ENCODE data around the gene KCNMA1. TPM values are rescaled to one million over a fixed set of nuclear protein-coding genes. Genes with fewer than 3 reads are reported as not detected.
"Not testable (repeated sequence)": the region's sequence is repeated elsewhere in the genome, so short reads cannot be mapped to it uniquely, and the experiment has no call there.

The KCNMA1 gene
- total RNA-seq, 1 donor from 2014 or later: not detected

DNA sequence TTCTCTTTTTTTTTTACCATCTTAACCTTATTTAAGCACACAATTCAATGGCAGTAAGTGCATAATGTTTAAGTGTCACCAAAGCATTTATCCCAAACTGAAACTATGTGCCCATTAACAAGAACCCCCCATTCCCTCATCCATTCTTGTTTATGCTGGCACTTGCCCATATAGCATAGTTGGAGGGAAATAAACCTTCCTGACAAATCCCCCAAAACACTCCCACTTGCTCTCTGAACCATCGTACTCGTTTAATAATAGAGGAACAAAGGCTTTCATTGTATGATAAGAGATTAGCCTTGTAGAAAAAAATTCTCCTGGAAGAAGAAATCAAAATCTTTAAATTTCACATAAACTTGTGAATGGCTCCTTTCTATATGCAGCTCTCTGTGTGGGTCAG is 26.4 kb upstream of the KCNMA1 start:
- no peak for DNase-seq (ENCODE audit: low read depth in 2 of 2)

DNA sequence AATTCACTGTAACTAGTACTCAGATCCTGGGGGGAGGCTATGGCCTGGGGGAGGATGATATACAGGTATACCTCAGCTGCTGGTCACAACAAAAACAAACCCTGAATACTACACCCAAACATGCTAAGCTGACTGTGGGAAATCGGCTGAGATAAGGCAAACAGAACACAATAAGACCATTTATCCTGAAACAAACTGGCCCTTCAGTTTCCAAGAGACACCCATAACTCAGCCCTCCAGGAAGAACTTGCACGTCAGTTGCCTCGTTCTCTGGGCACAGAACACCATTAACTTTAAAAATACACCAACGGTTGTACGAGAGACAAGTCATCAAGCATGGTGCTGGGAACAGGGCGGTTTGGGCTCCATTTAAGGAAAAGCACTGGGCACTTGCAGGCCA is 24.1 kb upstream of the KCNMA1 start:
- no peak for DNase-seq (ENCODE audit: low read depth in 2 of 2)

DNA sequence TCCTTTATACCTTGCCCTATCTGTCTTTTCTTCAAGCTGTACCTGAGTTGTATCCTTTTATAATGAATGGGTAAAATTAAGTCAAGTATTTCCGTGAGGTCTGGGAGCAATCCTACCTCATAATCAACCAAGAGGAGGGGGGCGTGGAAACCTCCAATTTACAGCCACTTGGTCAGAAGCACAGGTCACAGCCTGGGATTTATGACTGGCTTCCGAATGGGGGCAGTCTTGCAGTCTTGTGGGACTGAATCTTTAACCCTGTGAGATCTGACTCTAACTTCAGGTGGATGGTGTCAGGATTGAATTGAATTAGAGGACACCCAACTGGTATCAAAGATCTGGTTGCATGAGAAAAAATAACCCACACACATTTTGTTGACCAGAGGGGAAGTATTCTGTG is 23.5 kb upstream of the KCNMA1 start:
- DNase-seq (ENCODE audit: low read depth in 2 of 2): no peak

DNA sequence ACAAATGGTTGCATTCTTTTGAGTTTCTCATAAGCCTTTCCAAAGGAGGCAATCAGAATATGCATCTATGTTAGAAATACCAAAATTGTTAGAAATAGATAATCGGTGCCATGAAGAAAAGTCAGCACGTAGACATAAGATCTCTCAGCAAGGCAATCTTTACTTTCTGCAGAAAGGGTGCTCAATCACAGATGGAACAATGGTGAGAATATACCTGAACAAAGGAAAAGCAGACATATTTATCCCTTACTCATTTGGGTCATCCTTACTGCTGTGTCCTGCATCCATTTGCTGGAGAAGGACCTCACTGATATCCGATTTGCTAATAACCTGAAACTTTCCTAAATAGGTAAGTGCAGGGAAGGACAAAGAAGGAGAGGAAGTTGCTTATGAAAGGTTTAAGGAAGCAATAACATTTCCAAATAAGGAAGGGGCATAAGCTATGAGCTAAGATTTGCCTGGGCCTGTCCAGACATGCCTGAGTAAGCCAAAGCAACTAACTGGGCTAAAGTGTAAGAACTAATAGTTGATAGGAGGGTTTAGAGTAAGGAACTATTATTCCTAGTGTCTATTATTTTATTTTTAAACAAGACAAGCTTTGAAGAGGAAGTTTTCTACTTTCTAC is 21.6 kb upstream of the KCNMA1 start:
- not testable (repeated sequence) for DNase-seq (ENCODE audit: low read depth in 2 of 2)

DNA sequence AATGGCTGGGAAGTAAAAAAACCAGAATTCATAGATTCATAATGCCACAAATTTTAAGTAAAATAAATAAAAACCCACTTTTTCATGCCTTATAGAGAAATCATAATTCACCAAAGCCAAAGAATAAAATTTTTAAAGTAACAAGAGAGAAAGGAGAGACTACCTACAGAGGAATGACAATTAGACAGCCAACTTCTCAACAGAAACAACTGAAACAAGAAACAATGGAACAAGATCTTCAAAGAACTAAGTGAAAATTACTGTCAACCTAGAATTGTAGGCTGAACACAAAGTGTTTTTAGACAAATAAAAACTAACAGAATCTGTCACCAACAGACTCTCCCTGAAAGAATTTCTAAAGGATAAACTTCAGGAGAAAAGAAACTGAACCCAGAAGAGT is 15.6 kb upstream of the KCNMA1 start:
- DNase-seq (ENCODE audit: low read depth in 2 of 2): no peak

DNA sequence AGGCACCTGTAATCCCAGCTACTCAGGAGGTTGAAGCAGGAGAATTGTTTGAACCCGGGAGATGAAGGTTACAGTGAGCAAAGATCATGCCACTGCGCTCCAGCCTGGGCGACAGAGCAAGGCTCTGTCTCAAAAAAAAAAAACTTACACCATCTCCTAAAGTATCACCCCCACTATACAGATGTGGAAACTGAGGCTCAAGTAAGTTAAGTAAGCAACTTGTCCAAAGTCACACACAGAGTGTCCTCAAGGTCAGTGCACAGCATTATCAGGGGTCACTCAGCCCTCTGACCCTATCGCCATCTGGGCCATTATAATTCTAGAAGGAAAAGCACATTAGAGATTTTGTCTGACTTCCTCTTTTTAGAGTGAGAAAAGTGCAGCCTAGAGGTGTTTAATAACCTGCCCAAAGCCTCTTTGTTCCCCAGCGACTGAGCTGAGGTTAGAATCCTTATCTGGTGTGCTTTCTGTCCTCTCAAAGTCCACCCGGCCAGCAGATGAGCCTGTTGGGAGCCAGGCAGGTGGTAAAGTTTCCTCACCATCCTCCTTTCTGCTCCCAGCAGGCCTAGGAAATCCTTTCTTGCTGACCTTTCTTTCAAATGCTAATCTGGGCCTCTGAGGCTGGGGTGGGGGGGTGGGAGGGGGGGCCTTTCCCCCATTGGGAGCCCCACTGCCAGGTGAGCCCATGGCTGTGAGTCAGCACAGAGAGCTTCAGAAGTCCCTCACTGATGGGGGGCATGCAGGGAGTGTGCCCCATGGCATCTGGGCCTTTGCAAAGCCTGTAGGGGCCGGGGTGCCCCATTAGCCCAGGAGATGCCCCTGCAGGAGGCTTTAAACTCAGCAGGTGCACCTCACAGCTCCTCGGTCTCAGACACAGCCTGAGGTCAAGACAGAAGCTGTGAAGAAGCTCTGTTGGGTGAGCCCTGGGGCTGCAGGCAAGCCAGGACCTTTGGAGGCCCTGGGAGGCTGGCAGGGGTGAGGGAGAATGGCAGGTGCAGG is 12.0 kb upstream of the KCNMA1 start:
- DNase-seq (ENCODE audit: low read depth in 2 of 2): no peak

DNA sequence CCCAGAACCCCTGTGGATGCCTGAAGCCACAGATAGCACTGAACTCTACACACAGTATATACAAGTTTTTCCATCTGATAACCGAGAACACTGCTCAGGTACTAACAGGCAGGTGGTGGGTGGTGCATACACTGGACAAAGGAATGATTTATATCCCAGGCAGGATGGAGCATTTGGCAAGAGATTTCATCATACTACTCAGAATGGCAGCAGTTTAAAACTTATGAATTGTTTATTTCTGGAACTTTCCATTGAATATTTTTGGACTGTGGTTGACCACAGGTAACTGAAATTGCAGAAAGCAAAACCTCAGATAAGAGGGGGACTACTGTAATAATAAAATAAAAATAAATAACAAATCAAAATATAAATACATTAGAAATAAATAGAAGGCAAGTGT is 10.9 kb upstream of the KCNMA1 start:
- DNase-seq (ENCODE audit: low read depth in 2 of 2): no peak

DNA sequence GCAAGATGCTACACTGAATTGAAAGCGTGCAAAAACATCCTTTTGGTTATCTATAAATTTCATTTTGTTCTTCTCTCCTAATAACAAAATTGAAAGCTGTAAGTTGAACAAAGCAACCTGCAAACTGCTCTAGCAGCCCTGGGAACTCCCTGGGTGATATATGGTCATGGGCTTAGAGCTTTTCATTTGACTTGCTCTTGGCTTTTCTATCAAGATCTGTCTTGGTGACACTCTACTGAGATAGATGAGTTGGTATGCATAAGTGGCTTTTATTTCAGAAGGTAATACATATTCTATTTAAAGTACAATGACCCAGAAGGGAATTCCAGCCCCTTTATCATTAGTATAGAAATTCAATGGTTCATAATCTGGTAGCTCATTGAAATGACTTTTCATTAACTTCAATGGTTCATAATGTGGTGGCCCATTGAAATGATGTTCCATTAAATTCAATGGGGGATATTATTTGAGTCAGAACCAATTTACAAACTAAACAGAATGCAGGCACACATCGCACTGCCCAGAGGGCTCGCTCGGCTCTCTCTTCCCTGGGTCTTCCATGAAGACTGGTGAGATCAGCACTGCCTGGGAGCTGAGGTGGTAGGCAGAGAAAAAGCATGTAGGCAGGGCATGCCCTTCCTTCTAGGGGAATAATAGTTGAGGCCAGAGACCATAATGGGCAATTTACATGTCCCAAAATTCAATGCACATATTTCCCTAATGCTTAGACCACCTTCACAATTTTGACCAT is 10.1 kb upstream of the KCNMA1 start:
- DNase-seq (ENCODE audit: low read depth in 2 of 2): no peak

DNA sequence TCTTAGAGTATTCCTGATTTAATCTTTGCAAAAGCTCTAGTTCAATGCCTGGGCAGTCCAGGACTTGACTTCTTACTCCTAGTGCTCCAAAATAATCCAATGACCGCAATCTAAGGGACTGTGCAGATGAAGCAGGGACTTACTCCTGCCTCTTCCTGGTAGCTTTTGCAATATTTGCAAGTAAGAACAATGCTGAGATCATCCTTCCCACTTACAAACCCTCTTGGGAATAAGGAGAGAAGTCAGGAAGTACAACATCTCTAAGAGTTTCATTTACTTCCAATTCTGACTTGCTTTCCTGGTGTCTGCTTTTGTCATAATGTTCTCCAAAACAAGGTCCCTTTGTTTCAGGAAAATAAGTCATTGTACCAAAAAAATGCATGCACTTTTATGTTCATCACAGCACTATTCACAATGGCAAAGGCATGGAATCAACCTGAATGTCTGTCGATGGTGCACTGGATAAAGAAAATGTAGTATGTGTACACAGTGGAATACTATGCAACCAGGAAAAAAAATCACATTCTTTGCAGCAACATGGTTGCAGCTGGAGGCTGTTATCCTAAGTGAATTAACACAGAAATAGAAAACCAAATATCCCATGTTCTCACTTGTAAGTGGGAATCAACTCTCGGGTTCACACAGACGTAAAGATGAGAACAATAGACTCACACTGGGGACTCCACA is 7.1 kb upstream of the KCNMA1 start:
- no peak for DNase-seq (ENCODE audit: low read depth in 2 of 2)

DNA sequence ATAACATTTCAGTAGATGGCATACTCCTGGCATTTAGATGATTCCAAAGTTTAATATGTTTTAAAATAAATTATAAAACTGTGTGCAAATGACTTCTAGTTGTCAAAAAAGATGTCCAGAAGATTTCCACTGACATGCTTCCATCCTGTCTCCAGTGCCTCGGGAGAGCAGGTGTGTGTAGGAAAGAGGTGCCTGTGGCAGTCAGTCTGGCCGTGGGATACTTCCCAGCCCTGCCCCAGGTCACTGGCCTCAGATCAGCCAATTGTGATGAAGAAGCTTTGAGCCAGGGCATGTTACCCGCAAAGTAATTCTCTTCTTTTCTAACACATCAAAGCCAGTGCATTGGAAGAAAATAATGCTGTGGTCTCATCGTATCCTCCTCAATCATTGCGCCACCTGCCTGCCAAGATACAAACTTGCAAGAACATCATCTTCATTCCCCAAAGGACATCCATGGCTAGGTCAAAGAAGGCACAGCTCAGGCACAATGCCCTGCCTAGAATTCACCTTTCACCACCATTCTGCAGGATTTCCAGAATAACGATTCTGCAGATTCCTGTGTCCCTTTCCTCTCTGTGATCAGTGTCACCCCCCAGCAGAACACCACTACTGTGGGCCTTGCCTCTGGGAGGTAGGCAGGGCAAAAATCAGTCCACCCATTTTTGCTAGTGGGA is 6.3 kb upstream of the KCNMA1 start:
- peak; percentile 75 to 82 for DNase-seq (ENCODE audit: low read depth in 2 of 2)

DNA sequence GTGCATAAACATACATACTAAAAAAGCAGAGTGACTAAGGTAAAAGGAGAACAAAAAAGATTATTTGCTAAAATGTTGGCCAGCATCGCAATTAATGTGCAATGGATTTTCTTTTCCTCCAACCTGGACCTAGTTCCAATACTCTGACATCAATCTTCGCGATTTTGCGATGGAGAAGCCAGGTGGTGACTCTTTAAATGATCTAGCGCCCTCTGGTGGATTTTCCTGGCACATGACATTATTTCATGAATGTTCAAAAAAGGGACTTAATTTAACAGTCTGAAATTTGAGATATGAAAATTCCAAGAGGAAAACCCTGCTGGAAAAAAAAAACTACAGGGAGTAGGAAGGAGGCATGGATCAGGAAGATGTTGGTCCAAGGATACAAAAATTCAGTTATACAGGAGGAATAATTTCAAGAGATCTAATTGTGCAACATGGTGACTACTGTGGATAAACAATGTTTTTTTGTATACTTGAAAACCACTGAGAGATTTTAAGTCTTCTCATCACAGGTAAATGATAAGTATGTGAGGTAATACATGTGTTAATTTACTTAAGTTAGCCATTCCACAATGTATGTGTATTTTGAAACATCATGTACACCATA is 4.3 kb upstream of the KCNMA1 start:
- peak; percentile 79 to 81 for DNase-seq (ENCODE audit: low read depth in 2 of 2)

DNA sequence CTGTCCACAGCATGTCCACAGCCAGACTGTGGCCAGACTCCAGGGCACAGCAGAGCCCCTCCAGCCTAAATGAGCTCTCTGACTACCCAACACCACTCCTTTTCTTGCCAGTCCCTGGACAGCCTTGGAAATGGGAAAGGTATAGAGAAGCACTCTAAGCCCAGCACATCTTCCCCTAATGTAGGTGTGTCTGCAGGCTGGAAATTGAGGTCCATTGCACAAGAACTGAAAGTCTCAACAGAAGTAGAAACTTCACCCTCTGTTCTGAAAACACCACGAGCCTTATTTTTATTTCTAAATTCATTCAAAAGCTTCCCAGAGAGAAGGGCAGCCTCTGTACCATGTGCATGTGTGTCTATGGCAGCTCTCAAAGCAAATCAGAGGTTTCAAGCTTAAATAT is 3.7 kb upstream of the KCNMA1 start:
- DNase-seq (ENCODE audit: low read depth in 2 of 2): no peak

DNA sequence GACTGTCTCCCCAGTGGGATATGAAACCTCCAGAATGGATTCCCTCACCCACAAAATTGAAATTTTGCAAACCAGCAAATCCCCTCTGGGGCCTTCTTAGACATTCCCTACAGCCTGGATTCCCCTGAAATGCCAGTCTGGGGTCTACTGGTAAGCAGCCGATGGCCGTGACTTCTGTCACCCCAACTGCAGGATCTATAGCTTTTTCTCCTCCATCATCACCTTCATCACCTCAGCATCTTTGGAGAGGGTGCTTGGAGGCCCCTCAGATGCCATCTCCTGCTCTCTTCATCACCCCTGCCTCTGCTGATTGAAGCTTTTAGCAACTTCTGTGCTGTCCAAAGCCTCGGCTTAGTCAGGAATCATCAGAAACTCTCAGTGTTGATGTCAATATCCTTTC is 2.6 kb upstream of the KCNMA1 start:
- no peak for DNase-seq (ENCODE audit: low read depth in 2 of 2)

DNA sequence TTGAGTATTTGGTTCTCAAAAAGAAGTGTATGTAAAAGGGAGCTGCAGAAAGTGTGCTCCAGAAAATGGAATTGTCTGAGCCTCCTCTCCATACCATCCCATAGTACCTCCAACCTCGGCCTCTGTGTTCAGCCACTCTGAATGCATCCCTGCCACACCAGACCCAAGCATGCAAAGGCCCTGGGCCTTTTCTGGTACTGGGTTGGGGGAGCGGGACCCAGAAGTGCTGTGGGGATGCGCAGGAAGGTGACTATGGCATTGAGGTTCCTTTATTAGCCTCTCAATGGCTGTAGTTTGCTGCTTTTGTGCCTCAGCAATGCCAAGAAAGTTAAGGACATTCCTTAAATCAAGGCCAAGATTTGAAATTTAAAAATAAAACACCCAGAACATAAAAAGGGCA is 2.1 kb upstream of the KCNMA1 start:
- DNase-seq (ENCODE audit: low read depth in 2 of 2): no peak

DNA sequence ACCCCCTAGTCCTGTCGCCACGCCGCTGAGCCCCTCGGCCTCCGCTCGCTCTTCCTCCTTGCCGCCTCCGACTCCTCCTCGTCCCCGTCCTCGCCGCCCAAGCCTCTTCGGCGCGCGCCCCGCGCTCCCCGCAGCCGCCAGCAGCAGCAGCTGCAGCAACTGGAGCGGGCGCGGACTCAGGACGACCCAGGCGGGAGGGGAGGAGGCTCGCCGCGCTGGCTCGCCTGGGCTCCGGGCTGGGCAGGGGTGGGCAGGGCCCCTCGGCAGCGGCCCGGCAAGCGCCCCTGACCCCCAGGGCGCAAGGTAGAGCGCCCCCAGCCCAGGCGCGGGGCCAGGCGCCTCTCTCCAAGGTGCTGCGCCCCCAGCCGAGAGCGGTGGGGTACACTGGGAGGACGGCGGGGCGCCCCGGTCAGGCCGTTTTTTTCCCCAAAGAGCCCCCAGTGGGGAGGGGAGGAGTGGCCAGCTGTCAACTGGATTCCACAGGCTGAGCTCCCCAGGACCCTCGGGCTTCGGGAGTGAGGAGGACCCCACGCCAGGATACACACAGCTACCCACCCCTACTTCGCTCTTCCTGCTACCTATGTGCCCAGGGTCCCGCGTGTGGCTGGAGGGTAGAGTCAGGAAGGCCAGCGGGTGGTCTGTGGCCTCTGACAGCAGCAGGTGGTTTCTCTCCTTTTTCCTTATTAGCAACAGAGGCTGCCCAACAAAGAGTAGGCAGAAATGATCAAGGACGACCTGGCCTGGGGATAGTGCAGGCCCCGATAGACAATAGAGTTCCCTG is 903 bp upstream of the KCNMA1 start:
- DNase-seq (ENCODE audit: low read depth in 2 of 2): peak; percentile 35 to 73

DNA sequence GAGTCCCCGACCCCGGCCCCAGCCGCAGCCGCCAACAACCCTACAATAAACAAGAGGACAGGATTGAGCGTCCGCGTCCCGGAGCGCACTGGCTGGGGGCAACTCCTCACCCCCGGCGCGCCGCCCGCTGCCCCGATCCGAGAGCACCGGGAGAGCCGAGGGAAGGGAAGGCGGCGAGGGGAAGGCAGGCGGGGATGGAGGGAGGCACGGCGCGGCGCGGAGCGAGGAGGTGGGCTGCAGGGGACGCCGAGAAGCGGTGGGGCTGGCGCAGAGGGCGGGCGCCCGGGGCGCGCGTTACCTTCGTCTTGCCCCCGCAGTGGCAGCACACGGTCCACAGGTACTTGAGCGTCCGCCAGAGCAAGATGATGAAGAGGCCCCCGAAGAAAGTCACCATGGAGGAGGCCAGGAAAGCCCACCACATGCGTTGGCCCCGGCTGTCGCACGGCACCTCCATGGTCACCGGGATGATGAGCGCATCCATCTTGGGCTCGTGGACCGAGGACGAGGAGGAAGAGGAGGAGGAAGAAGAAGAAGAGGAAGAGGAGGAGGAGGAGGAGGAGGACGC is 559 bp downstream of the KCNMA1 start:
- DNase-seq (ENCODE audit: low read depth in 2 of 2): peak in 1 of 2 donors; percentile 28

DNA sequence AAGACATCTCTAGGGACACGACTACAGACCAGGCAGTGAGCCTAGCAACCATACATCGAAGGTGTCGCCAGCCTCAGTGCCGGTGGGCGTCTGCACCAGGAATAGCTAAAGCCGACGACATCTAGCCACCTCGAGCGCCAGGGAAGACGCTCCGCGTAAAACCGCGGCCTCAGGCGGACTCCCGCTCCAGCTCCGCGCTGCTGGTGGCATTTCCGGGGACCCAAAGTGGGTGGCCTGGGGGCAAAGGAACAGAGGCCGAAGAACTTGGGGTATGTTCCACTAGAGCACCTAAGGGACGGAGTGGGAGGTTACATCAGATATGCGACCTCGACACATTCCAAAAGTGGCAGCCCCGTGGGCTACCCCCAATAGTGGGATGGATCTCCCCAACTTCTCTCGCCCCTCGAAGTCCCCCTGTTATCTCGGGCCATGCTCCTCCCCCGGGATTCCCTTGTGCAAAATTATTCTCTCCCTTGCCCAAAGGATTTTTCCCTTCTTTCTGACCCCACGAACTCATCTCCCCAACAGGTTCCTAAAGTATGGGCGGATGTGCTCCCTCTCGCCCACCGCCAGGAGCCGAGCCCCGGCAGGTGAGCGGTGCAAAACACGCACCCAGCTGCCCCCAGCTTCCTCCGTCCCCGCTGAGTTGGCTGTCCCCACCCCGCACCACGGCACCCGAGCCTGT is 1.2 kb downstream of the KCNMA1 start:
- DNase-seq (ENCODE audit: low read depth in 2 of 2): peak in 1 of 2 donors; percentile 24

DNA sequence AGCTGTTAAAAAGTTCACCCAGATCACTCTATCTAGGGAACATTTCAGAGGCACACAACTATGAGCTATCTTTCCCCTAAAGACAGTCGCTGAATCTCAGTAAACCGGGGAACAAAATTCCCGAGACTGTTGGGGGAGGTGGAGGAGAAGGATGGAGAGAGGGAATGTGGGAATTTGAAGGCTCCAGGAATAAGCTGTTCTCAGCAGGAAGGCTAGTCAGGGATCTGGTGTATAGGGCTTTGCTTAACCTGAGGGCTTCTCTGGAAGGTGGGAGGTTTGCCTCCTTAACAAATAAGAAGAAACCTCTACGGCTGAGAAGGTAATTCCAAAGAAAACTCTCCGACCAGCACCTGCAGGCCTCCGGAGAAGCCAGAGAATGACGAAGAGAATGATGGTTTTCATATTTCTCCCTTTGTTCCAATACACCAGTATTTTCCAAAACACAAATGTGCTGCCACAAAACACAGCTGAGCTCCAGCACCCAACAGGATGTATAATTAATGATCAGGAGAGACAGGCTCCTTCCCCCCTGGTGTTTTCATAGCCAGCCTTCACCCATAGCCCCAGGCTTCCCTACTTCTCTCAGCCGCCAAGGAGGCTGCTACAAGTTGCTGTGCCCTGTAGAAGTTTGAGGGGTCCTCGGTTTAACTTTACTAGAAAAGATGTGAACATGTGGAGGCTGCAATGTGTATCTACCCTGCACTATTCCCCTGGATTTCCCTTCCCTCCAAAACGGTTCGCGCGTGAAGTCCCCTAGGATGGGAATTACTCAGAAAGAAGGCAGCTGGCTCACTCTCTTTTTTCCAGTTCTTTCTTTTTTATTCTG is 2.0 kb downstream of the KCNMA1 start:
- DNase-seq (ENCODE audit: low read depth in 2 of 2): peak in 1 of 2 donors; percentile 49

Measured in lung microvascular endothelial cell (primary cell).